HepG2 (cell line): Measurements from ENCODE around the gene PLEKHA6. TPM values are rescaled to one million over a fixed set of nuclear protein-coding genes. Genes with fewer than 3 reads are reported as not detected.

Source experiments
- CAMTA2 ChIP-seq: sonication (generic); formaldehyde crosslinking; IDR thresholded peaks from 2 replicates; pipeline ENCODE4 v1.4.0; 2020; ENCODE audit warnings: mild to moderate bottlenecking, missing genetic modification reagents, borderline replicate concordance
- KLF6 ChIP-seq: IDR thresholded peaks from 2 replicates; pipeline ENCODE4 v1.8.0; 2016; ENCODE audit warnings: missing biosample characterization, missing genetic modification reagents
- RXRB ChIP-seq: IDR thresholded peaks from 2 replicates; pipeline ENCODE4 v1.6.1; 2016; ENCODE audit warnings: borderline replicate concordance, missing genetic modification reagents, missing compliant biosample characterization
- USF2 ChIP-seq, 2 experiments: sonication (generic) in 1 of 2; formaldehyde crosslinking in 1 of 2; IDR thresholded peaks; 2 replicates each; pipeline versions ENCODE4 v1.5.1 to v1.6.1; 2011 to 2020; ENCODE audit warnings: borderline replicate concordance in 1 of 2, low read depth in 1 of 2, low read length in 1 of 2, mild to moderate bottlenecking in 1 of 2, missing genetic modification reagents in 1 of 2, moderate library complexity in 1 of 2
- ZBTB44 ChIP-seq: sonication (generic); formaldehyde crosslinking; IDR thresholded peaks from 2 replicates; pipeline ENCODE4 v1.4.0; 2020; ENCODE audit warnings: missing genetic modification reagents
- ZNF672 ChIP-seq: sonication (generic); formaldehyde crosslinking; IDR thresholded peaks from 2 replicates; pipeline ENCODE4 v1.8.1; 2022; ENCODE audit warnings: missing genetic modification reagents
- polyA plus RNA-seq, 8 experiments: library from polyadenylated mRNA; depleted of rRNA in 3 of 8; stranded (reverse) in 7 of 8; unstranded in 1 of 8; fragments of >200 nt; fragmentation: Illumina TruSeq in 4 of 8; extraction: Trizol in 4 of 8; gene quantifications; 2 replicates each; pipeline versions ENCODE4 v1.2.1 to v1.2.3, GENCODE V29; 2011 to 2016; ENCODE audit warnings: low read depth in 4 of 8, missing spikeins in 1 of 8, mixed read lengths in 1 of 8; ENCODE audit not compliant: insufficient read depth in 1 of 8
- total RNA-seq, 5 experiments: library from RNA; depleted of rRNA; stranded (reverse); fragments of >200 nt; fragmentation: Illumina TruSeq; extraction: Trizol; gene quantifications; 2 replicates each; pipeline ENCODE4 v1.2.3, GENCODE V29; 2016; ENCODE audit warnings: low read depth in 1 of 5
- TF ChIP-seq, protein P1 (sequence below): sonication (generic); formaldehyde crosslinking; IDR thresholded peaks from 2 replicates; pipeline ENCODE4 v1.9.0; 2022; ENCODE audit warnings: low read depth, missing genetic modification reagents

PLEKHA6 gene
- total and polyA plus RNA-seq, 2 of the 13 experiments (the other 11 are each of a cell fraction or from before 2014, with no cell fraction given): 5.3 to 11.4 TPM

DNA sequence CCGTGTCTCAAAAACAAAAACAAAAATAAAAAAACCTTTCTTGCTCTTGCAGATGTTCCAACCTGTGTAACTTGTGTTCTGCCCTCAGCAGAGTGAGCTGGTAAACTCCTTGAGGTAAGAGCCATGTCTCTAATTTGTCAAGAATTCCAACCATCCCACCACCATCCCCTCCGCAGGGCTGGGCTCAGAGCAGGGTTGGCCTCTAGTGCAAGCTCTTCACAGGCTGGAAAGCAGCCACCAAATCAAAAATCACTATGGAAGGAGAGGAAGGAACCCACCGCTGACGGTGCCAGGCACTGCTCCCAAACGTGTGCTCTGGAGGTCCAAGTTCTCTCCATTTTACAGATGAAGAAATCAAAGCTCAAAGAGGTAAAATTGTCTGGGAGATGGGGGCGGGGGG lies 9.4 kb downstream of the PLEKHA6 start (continued):
- TF ChIP-seq ZNF672 (no peak), CAMTA2 (CRISPR knock-in tag) (no peak), USF2 (IDR thresholded peaks at IDR 0.05; ENCODE audit: low read depth, low read length) (no peak), USF2 (CRISPR knock-in tag; IDR thresholded peaks at IDR 0.05; ENCODE audit: borderline replicate concordance) (no peak), RXRB (no peak), ZBTB44 (CRISPR knock-in tag) (no peak), KLF6 (CRISPR knock-in tag) (no peak)
- TF ChIP-seq, protein P1, sequence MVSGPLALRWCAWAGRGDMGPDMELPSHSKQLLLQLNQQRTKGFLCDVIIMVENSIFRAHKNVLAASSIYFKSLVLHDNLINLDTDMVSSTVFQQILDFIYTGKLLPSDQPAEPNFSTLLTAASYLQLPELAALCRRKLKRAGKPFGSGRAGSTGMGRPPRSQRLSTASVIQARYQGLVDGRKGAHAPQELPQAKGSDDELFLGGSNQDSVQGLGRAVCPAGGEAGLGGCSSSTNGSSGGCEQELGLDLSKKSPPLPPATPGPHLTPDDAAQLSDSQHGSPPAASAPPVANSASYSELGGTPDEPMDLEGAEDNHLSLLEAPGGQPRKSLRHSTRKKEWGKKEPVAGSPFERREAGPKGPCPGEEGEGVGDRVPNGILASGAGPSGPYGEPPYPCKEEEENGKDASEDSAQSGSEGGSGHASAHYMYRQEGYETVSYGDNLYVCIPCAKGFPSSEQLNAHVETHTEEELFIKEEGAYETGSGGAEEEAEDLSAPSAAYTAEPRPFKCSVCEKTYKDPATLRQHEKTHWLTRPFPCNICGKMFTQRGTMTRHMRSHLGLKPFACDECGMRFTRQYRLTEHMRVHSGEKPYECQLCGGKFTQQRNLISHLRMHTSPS (CRISPR knock-in tag): no peak
